Prostate gland (tissue), 1 donor: ENCODE measurements around the gene TYMP.

Experiments
- POLR2A ChIP-seq: fragments of 450-650 bp; IDR thresholded peaks from one replicate; pipeline ENCODE4 v1.6.1; 2016; ENCODE audit warnings: antibody characterized with exemption, mild to moderate bottlenecking
- POLR2AphosphoS5 ChIP-seq: sonication (generic); formaldehyde crosslinking; IDR thresholded peaks from one replicate; pipeline ENCODE4 v1.6.1; 2017; ENCODE audit warnings: antibody characterized with exemption

GRCh38 chr22:50488886-50489285, 40.9 kb downstream of the TYMP start:
- TF ChIP-seq POLR2A (no peak), POLR2AphosphoS5 (no peak)
